Measurements from ENCODE around the gene DLGAP3. TPM values are rescaled to one million over a fixed set of nuclear protein-coding genes. Genes with fewer than 3 reads are reported as not detected.
A peak's percentile ranks its signal among the peaks of the same experiment; 100 is the strongest.

Gene DLGAP3
- total RNA-seq, 2 experiments from 2014 or later, result 0.38 to 0.83 TPM

DNA sequence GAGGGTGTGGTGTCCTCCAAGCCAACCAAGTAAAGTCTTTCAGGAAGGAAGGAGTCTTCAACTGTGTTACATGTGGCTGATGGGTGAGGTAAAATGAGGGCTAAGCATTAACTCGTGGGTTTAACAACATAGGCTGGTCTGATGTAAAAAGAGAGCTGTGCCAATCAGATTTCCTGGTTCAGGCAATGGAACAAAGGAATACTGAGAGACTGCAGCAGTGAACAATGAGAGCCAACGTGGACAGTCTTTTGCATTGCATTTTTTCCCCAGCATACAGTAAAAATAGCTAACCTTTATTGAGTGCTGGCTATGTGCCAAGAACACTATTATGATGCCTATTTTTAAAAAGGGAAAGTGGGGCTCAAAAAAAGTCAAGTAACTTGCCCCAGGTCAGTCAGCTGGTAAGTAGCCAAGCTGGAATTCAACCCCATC, 31.1 kb downstream of the DLGAP3 start:
- peaks cover 9% of the 10 kb centered on the region for H3K27me3 Mint-ChIP-seq
- no peaks in the 10 kb centered on the region for H3K9me3 Mint-ChIP-seq
- CTCF ChIA-PET, result interaction anchor here (1.3 to 1.6 kb wide), 2 partner anchors 9 to 46 kb away, joined by 3 to 4 read pairs; no protein-coding TSS in a partner anchor
- POLR2A ChIA-PET, result interaction anchor here (0.6 kb wide), 1 partner anchor 312 kb away, joined by 3 read pairs; no protein-coding TSS in a partner anchor
- TF ChIP-seq CTCF (IDR thresholded peaks at IDR 0.05), result no peak
- H3K27ac Mint-ChIP-seq, result no peak overlapping the region
- DNase-seq, result no peak
- intact Hi-C loops (cut with micrococcal nuclease), result no loop called here
- ATAC-seq, result no peak
- H3K4me1 Mint-ChIP-seq (ENCODE audit: low read depth), result no peaks in the 10 kb centered on the region
- no peak overlapping the region for H3K4me3 Mint-ChIP-seq
- no peaks in the 10 kb centered on the region for H3K36me3 Mint-ChIP-seq (ENCODE audit: low read depth)

DNA sequence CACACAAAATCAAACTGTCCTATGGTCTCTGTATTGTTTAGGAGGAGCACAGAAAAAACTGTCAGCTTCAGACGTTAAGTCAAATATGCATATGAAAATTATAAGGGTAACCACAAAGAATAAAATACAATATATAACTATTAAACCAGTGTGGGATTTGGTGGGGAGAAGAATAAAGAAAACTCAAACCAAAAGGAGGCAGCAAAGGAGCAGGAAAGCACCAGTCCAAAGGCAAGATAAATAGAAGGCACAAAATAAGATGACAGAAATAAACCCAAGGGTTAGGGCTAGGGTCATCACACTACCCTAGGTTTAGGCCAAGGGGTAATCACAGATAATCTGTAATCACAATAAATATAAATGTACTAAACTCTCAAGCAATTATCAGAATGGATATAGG, 32.8 kb downstream of the DLGAP3 start:
- Mint-ChIP-seq H3K27ac (no peak overlapping the region), H3K9me3 (peaks cover 6% of the 10 kb centered on the region), H3K4me3 (no peak overlapping the region), H3K36me3 (ENCODE audit: low read depth) (no peaks in the 10 kb centered on the region), H3K27me3 (peaks cover 5% of the 10 kb centered on the region), H3K4me1 (ENCODE audit: low read depth) (no peaks in the 10 kb centered on the region)
- ChIA-PET CTCF (no interaction called here), POLR2A (interaction anchor here (0.6 to 1.3 kb wide), 2 partner anchors 10 to 371 kb away, joined by 3 read pairs; no protein-coding TSS in a partner anchor)
- intact Hi-C loops (cut with micrococcal nuclease), result no loop called here
- ATAC-seq, result no peak
- no peak for DNase-seq
- TF ChIP-seq CTCF (IDR thresholded peaks at IDR 0.05), result no peak

DNA sequence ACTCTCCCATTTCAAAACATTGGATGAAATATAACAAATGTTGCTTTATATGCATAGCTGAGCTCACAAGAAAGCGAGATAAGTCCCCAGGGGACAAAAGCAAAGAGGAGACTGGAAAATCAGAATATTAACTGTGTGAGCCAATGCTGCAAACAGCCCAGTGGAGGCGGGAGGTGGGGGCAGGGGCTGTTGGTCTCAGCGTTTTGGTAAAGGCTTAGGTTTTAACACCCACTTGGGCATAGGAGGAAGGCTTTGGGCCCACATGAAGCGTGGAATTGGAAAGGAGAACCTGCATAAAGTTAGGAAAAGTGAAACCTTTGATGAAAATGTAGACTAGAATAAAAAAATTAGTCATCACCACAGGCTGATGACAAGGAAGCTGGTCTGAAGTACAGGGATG, 39.7 kb downstream of the DLGAP3 start:
- DNase-seq, result no peak
- Mint-ChIP-seq H3K4me1 (ENCODE audit: low read depth) (no peaks in the 10 kb centered on the region), H3K27ac (no peak overlapping the region), H3K27me3 (peaks cover 13% of the 10 kb centered on the region), H3K9me3 (peaks cover 6% of the 10 kb centered on the region), H3K36me3 (ENCODE audit: low read depth) (no peaks in the 10 kb centered on the region), H3K4me3 (no peak overlapping the region)
- no peak for TF ChIP-seq CTCF (IDR thresholded peaks at IDR 0.05)
- POLR2A ChIA-PET, result no interaction called here
- no peak for ATAC-seq
- CTCF ChIA-PET, result interaction anchor here (2.1 kb wide), 1 partner anchor 37 kb away, joined by 7 read pairs; no protein-coding TSS in a partner anchor
- intact Hi-C loops (cut with micrococcal nuclease), result no loop called here

GRCh38 chr1:34887593-34887992, 41.9 kb downstream of the DLGAP3 start:
- Mint-ChIP-seq H3K36me3 (ENCODE audit: low read depth) (no peaks in the 10 kb centered on the region), H3K27ac (no peak overlapping the region), H3K27me3 (peaks cover 25% of the 10 kb centered on the region), H3K4me1 (ENCODE audit: low read depth) (no peaks in the 10 kb centered on the region), H3K4me3 (no peak overlapping the region), H3K9me3 (peaks cover 5% of the 10 kb centered on the region)
- no peak for DNase-seq
- CTCF ChIA-PET, result interaction anchor here (1.1 kb wide), 1 partner anchor 21 kb away, joined by 3 read pairs; no protein-coding TSS in a partner anchor
- no peak for TF ChIP-seq CTCF (IDR thresholded peaks at IDR 0.05)
- POLR2A ChIA-PET, result no interaction called here
- intact Hi-C loops (cut with micrococcal nuclease), result no loop called here
- ATAC-seq, result no peak

- Mint-ChIP-seq H3K9me3 (no peaks in the 10 kb centered on the region), H3K27ac (no peak overlapping the region), H3K4me3 (peak overlapping the region; percentile 63), H3K36me3 (ENCODE audit: low read depth) (no peaks in the 10 kb centered on the region), H3K4me1 (ENCODE audit: low read depth) (no peaks in the 10 kb centered on the region), H3K27me3 (peaks cover 27% of the 10 kb centered on the region)
- DNase-seq, result peak; percentile 71
- intact Hi-C loops (cut with micrococcal nuclease), result no loop called here
- CTCF ChIA-PET, result interaction anchor here (0.6 to 4.1 kb wide), 4 partner anchors 19 to 41 kb away, joined by 3 to 24 read pairs (median 4); partner anchors contain the start of gene SMIM12
- ATAC-seq, result peak; percentile 85
- POLR2A ChIA-PET, result interaction anchor here (0.5 to 1.2 kb wide), 3 partner anchors 11 to 286 kb away, joined by 3 read pairs; partner anchors contain the start of gene TMEM35B
- TF ChIP-seq CTCF (IDR thresholded peaks at IDR 0.05), result no peak
These were observed 43.8 kb downstream of the DLGAP3 start for GRCh38 chr1:34885405-34886247.
